GM12891 (cell line): Measurements from ENCODE around the gene GNA14.

Experiments
- DNase-seq: peaks from one replicate; pipeline ENCODE4 v3.0.0; 2011; ENCODE audit warnings: low spot score; ENCODE audit not compliant: insufficient read length
- FAIRE-seq: peaks from 2 replicates; lab custom pipeline; 2011; peaks lifted over from hg19 to GRCh38; lab: Jason Lieb, UNC
- PAX5 ChIP-seq: IDR thresholded peaks from 2 replicates; pipeline ENCODE4 v1.6.1; 2011; ENCODE audit warnings: low read length, moderate library complexity, mild to moderate bottlenecking; ENCODE audit not compliant: insufficient read depth, severe bottlenecking
- POLR2A ChIP-seq: IDR thresholded peaks from 2 replicates; pipeline ENCODE4 v1.6.1; 2011; ENCODE audit warnings: low read depth, low read length, control low read depth
- POLR2AphosphoS5 ChIP-seq: IDR thresholded peaks from 2 replicates; pipeline ENCODE4 v1.6.1; 2011; ENCODE audit warnings: low read depth, low read length, control low read depth
- POU2F2 ChIP-seq: IDR thresholded peaks from 2 replicates; pipeline ENCODE4 v1.6.1; 2011; ENCODE audit warnings: low read depth, mild to moderate bottlenecking, control low read depth, low read length, moderate library complexity
- SPI1 ChIP-seq: IDR thresholded peaks from 2 replicates; pipeline ENCODE4 v1.6.1; 2011; ENCODE audit warnings: low read depth, low read length, control low read depth
- TAF1 ChIP-seq: IDR thresholded peaks from 2 replicates; pipeline ENCODE4 v1.6.1; 2011; ENCODE audit warnings: low read depth, low read length, control low read depth

The GNA14 gene

GRCh38 chr9:77599492-77599891, 48.6 kb downstream of the GNA14 start:
- TF ChIP-seq TAF1 = no peak
- TF ChIP-seq PAX5 = no peak
- TF ChIP-seq POLR2A = no peak
- TF ChIP-seq POU2F2 = no peak
- TF ChIP-seq POLR2AphosphoS5 = no peak
- no peak for TF ChIP-seq SPI1
- FAIRE-seq (no peak), DNase-seq (no peak)

- no peak for FAIRE-seq
- DNase-seq = no peak
- TF ChIP-seq POLR2A (no peak), POU2F2 (no peak), PAX5 (no peak), TAF1 (no peak), SPI1 (no peak), POLR2AphosphoS5 (no peak)
Measured at GRCh38 chr9:77598991-77599390, 49.1 kb downstream of the GNA14 start.

DNA sequence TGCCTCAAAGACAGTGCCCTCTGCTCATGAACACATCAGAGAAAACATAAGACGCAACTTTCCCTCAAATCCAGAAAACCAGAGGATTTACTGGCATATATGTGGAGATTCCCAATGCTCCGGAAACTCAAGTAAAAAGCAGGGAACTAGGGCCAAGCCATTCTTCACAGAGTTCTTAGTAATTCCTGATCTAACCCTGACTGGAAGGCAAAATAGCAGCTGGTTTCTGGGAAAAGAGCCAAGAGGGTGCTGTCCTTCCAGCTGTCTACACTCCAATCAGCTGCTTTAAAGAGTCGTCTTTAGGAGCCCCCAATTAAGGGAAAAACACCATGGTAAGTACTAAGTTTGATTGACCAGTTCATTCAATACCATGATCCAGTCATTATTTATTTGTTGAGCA, 49.6 kb downstream of the GNA14 start:
- FAIRE-seq = no peak
- DNase-seq = no peak
- TF ChIP-seq POLR2A (no peak), POU2F2 (no peak), PAX5 (no peak), TAF1 (no peak), SPI1 (no peak), POLR2AphosphoS5 (no peak)

DNA sequence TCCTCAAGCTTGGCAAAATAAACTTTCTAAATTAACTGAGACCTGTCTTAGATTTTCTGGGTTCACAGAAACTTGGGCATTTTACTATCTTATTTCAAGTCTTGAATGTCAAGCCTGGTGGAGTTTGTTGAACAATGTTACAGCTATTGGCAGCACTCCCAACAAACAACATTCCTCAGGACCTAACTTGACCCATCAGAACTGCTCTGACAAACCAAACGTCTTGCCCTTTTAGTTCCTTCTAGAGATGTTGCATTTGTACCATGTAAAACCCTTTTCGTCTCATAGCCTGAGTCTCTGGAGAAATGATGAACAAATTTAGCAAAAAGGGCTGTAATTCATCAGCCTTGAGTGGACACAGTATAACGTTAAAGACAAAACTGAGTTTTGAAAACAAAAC, 51.1 kb downstream of the GNA14 start:
- DNase-seq = no peak
- no peak for TF ChIP-seq PAX5
- TF ChIP-seq POLR2A = no peak
- no peak for TF ChIP-seq SPI1
- no peak for FAIRE-seq

DNA sequence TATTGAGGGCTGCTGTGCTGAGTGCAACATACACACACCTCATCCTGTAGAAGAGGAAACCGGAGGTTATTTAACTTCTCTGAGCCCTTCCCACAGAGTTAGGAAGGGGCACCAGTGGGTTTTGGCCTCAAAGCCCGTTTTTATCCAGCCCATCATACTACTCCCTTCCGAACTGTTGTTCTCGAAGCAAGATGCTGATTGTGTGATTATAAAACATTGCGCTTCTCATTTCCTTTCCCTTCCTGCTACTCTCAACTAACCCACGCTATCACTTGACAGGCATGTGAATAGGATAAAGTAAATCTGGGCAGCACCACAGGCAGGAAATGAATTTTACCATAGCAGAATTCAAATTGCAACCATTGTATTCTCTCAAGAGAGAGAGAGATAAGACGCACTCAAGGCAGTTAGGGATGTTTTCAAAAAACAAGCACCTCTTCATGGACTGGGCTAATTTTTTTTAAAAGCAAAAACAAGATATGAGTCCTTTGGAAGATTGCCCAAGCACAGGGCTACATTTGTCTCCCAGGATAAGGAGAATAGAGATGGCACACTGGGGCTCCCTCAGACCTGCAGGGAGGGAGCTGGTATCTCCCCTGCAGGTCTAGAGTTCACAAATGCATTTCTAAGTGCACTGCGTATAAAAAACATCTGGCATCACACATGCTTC, 52.6 kb downstream of the GNA14 start:
- DNase-seq (no peak), FAIRE-seq (no peak)
- TF ChIP-seq TAF1 = no peak

GRCh38 chr9:77594963-77595362, 53.2 kb downstream of the GNA14 start:
- TF ChIP-seq POLR2AphosphoS5 (no peak), POLR2A (no peak), PAX5 (no peak), SPI1 (no peak), POU2F2 (no peak), TAF1 (no peak)
- no peak for DNase-seq
- no peak for FAIRE-seq

DNA sequence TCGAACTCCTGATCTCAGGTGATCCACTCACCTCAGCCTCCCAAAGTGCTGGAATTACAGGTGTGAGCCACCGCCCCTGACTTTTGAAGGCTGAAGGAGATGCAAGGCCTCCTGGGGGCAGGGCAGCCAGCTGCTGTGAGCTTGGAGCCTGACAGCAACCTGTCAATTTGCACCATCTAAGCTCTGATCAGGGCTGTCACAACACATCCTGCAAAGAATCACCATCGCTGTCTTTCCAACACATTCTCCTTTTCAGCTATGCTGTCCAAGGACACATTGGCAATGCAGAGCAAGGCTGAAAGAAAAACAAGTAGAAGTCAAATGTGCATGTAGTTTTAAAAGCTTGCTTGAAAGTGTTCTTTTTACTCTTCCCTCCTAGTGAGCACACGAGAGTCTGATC, 54.6 kb downstream of the GNA14 start:
- FAIRE-seq = no peak
- DNase-seq = no peak

GRCh38 chr9:77592476-77592875, 55.6 kb downstream of the GNA14 start:
- DNase-seq (no peak), FAIRE-seq (no peak)

More for the DNA sequence above, 54.6 kb downstream of the GNA14 start:
- TF ChIP-seq POLR2AphosphoS5 (no peak), POU2F2 (no peak), TAF1 (no peak), SPI1 (no peak), PAX5 (no peak), POLR2A (no peak)

DNA sequence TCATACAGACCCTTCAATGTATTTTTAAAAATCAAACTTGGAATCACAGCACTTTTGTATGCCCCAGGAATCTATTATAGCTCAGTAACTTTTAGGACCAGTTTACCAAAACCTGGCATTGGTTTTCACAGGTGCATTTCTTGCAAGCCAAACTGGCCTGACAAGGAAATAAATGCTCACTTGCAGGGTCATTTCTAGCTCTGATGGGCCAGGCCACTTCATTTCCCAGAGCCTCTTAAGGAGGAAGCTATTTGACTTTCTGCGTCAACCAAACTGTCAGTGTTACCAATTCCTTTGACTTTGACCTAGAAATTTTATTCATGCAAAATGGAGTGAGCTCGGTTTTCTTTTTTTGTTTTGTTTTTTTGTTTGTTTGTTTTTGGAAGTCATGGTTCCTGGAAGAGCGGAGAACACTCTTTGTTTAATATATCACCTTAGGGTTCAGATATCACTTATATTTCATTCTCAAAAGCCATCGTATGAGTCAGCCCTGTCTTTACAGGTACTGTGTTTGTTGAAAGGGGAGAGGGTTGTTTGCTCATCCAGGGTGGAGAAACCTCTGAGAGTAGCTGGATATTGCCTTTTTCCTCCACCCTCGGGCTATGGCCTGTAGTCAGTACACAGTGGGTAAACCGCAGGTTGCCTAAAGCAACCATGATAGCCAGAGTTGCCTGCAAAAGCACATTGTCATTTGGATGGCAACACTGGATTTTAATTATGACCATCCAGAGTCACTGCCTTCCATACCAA, 58.9 kb downstream of the GNA14 start:
- TF ChIP-seq SPI1 (no peak), POLR2A (no peak), POLR2AphosphoS5 (no peak), POU2F2 (no peak), PAX5 (no peak), TAF1 (no peak)
- DNase-seq (no peak), FAIRE-seq (no peak)

More at GRCh38 chr9:77592476-77592875, 55.6 kb downstream of the GNA14 start:
- TF ChIP-seq TAF1 (no peak), POLR2A (no peak), SPI1 (no peak), POLR2AphosphoS5 (no peak), PAX5 (no peak), POU2F2 (no peak)

GRCh38 chr9:77588271-77588937, 59.7 kb downstream of the GNA14 start:
- DNase-seq (no peak), FAIRE-seq (no peak)
- no peak for TF ChIP-seq SPI1
- TF ChIP-seq POLR2A = no peak
- TF ChIP-seq POLR2AphosphoS5 = no peak
- TF ChIP-seq POU2F2 = no peak

DNA sequence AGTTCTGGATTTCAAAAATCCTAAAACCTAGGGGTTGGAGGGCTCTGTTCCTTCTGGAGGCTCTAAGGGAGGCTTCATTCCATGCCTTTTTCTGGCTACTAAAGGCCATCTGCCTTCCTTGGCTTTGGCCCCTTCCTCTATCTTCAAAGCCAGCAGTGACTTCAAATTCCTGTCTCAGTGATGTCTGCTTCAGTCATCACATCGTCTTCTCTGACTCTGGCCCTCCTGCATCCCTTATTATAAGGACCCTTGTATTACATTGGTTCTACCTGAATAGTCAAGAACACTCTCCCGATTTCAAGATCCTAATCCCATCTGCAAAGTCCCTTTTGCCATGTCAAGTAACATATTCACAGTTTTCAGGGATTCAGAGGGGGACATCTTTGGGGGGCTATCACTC, 60.3 kb downstream of the GNA14 start:
- TF ChIP-seq PAX5 (no peak), TAF1 (no peak), POLR2AphosphoS5 (no peak), POU2F2 (no peak), POLR2A (no peak), SPI1 (no peak)
- no peak for DNase-seq
- no peak for FAIRE-seq
